Ovary (tissue), 3 donors: ENCODE measurements around the gene STX18.

ENCODE experiments used
- CTCF ChIP-seq, 3 donors: fragments of 450-650 bp in 2 of 3; fragments of 200-600 bp in 1 of 3; IDR thresholded peaks; one replicate each; pipeline versions ENCODE4 v1.5.1 to v1.8.0; 2016 to 2022; ENCODE audit warnings: antibody characterized with exemption in 3 of 3, mild to moderate bottlenecking in 1 of 3
- POLR2A ChIP-seq: fragments of 450-650 bp; IDR thresholded peaks from one replicate; pipeline ENCODE4 v1.6.1; 2017; ENCODE audit warnings: antibody characterized with exemption, mild to moderate bottlenecking, moderate library complexity
- donor health status: DM: no; HTN: no; CAD: no.

- TF ChIP-seq POLR2A (no peak), CTCF (IDR thresholded peaks at IDR 0.05) (no peak)
Observed at GRCh38 chr4:4512282-4512681, 29.6 kb downstream of the STX18 start.
